HCT116 (cell line): ENCODE measurements around the gene AFAP1. TPM values are rescaled to one million over a fixed set of nuclear protein-coding genes. Genes with fewer than 3 reads are reported as not detected.

Experiments
- ATAC-seq: fragments of 200-7000 bp; cut with Tn5 transposase; 2 replicates; pipeline ENCODE4 v1.9.1; 2020; ENCODE audit warnings: mild to moderate bottlenecking, moderate library complexity
- BruUV-seq: library from RNA; stranded (reverse); fragments of 400-500 nt; replicated peaks from 2 replicates; lab custom pipeline; 2021; lab: Mats Ljungman, UMichigan
- CTCF ChIA-PET: fragments of 300-600 bp; sonication (Branson Sonifier 250); formaldehyde crosslinking; loops from one replicate; lab custom pipeline; 2021; ENCODE audit warnings: antibody characterized with exemption; lab: Charles Lee
- POLR2A ChIA-PET: fragments of 300-600, 350-600 bp; sonication (Branson Sonifier 250); formaldehyde crosslinking; loops from one replicate; lab custom pipeline; 2021; ENCODE audit warnings: antibody characterized with exemption; lab: Charles Lee
- RAD21 ChIA-PET, 2 experiments: fragments of 300-600 bp; sonication (Branson Sonifier 250); formaldehyde crosslinking; loops; one replicate each; lab custom pipeline; 2023; ENCODE audit warnings: low total read pairs in 2 of 2; ENCODE audit not compliant: uncharacterized antibody in 2 of 2, unreplicated experiment in 2 of 2, low non-redundant PET in 1 of 2; lab: Charles Lee
- DNase-seq: peaks from one replicate; pipeline ENCODE4 v3.0.0-alpha.2; 2010; ENCODE audit warnings: low read depth, low spot score
- H2AFZ ChIP-seq: fragments of 200-600 bp; shearing (Covaris generic), sonication (generic); 2 replicates; pipeline ENCODE4 v1.6.1; 2017; ENCODE audit warnings: low read depth, mixed run types, mixed read lengths, antibody characterized with exemption, low read length; ENCODE audit not compliant: poor library complexity, severe bottlenecking
- H3K27ac ChIP-seq: 2 replicates; pipeline ENCODE4 v1.5.1; 2012; ENCODE audit warnings: low read depth, low read length
- H3K27me3 ChIP-seq: fragments of 200-600 bp; sonication (generic); 2 replicates; pipeline ENCODE4 v1.6.1; 2016; ENCODE audit warnings: mixed run types, low read length, mixed read lengths; ENCODE audit not compliant: insufficient read depth
- H3K36me3 ChIP-seq, 2 experiments: fragments of 200-500 bp in 1 of 2; fragments of 200-600 bp in 1 of 2; sonication (Bioruptor generic) in 1 of 2; sonication (generic) in 1 of 2; 2 replicates each; pipeline versions ENCODE4 v1.5.1 to v1.6.1; 2014 to 2016; ENCODE audit warnings: low read length in 2 of 2, inconsistent platforms in 1 of 2, mixed read lengths in 1 of 2, mixed run types in 1 of 2; ENCODE audit not compliant: insufficient read depth in 2 of 2, control insufficient read depth in 1 of 2
- H3K4me1 ChIP-seq, 2 experiments: fragments of 200-600 bp in 1 of 2; sonication (generic) in 1 of 2; 2 replicates each; pipeline versions ENCODE4 v1.5.1 to v1.6.1; 2012 to 2017; ENCODE audit warnings: low read length in 2 of 2, inconsistent platforms in 1 of 2, mild to moderate bottlenecking in 1 of 2, mixed read lengths in 1 of 2, mixed run types in 1 of 2, moderate library complexity in 1 of 2; ENCODE audit not compliant: insufficient read depth in 2 of 2, control insufficient read depth in 1 of 2
- H3K4me2 ChIP-seq: fragments of 200-600 bp; sonication (generic); 2 replicates; pipeline ENCODE4 v1.6.1; 2017; ENCODE audit warnings: mixed run types, low read length, mixed read lengths
- H3K4me3 ChIP-seq, 2 experiments: fragments of 200-600 bp in 1 of 2; sonication (generic) in 1 of 2; replicated peaks in 1 of 2; 2 replicates each; pipeline ENCODE4 v1.5.1; 2011 to 2016; ENCODE audit warnings: low read length in 2 of 2, control low read depth in 1 of 2, low read depth in 1 of 2, mild to moderate bottlenecking in 1 of 2, mixed read lengths in 1 of 2, mixed run types in 1 of 2
- H3K79me2 ChIP-seq: fragments of 200-600 bp; sonication (generic); 2 replicates; pipeline ENCODE4 v1.6.1; 2017; ENCODE audit warnings: mild to moderate bottlenecking, mixed run types, low read length, moderate library complexity, mixed read lengths; ENCODE audit not compliant: insufficient read depth
- H3K9ac ChIP-seq: fragments of 200-600 bp; sonication (generic); 2 replicates; pipeline ENCODE4 v1.6.1; 2016; ENCODE audit warnings: low read length, mixed read lengths
- H3K9me2 ChIP-seq: fragments of 200-600 bp; sonication (generic), shearing (Covaris generic); 2 replicates; pipeline ENCODE4 v1.6.1; 2017; ENCODE audit warnings: mixed run types, mild to moderate bottlenecking, moderate library complexity; ENCODE audit not compliant: insufficient read depth
- H3K9me3 ChIP-seq, 2 experiments: fragments of 200-500 bp in 1 of 2; fragments of 200-600 bp in 1 of 2; sonication (Bioruptor generic) in 1 of 2; sonication (generic) in 1 of 2; 2 replicates each; pipeline ENCODE4 v1.6.1; 2014 to 2017; ENCODE audit warnings: low read length in 2 of 2, mixed read lengths in 2 of 2, inconsistent platforms in 1 of 2, low read depth in 1 of 2, mild to moderate bottlenecking in 1 of 2, mixed run types in 1 of 2, moderate library complexity in 1 of 2; ENCODE audit not compliant: control insufficient read depth in 1 of 2, insufficient read depth in 1 of 2
- H4K20me1 ChIP-seq: fragments of 200-600 bp; sonication (generic), shearing (Covaris generic); 2 replicates; pipeline ENCODE4 v1.6.1; 2017; ENCODE audit warnings: mixed run types, mild to moderate bottlenecking, moderate library complexity; ENCODE audit not compliant: insufficient read depth
- ATF3 ChIP-seq: IDR thresholded peaks from 2 replicates; pipeline ENCODE4 v1.6.1; 2012
- CBX3 ChIP-seq: IDR thresholded peaks from 2 replicates; pipeline ENCODE4 v1.6.1; 2012; ENCODE audit warnings: low read depth
- CEBPB ChIP-seq: IDR thresholded peaks from 2 replicates; pipeline ENCODE4 v1.6.1; 2012; ENCODE audit warnings: low read depth
- EZH2 ChIP-seq: fragments of 200-600 bp; sonication (generic); IDR thresholded peaks from 2 replicates; pipeline ENCODE4 v1.6.1; 2017; ENCODE audit warnings: antibody characterized with exemption, mixed run types
- FOSL1 ChIP-seq: IDR thresholded peaks from 2 replicates; pipeline ENCODE4 v1.6.1; 2012; ENCODE audit warnings: low read depth
- POLR2A ChIP-seq: IDR thresholded peaks from 2 replicates; pipeline ENCODE4 v1.7.0; 2011; ENCODE audit warnings: borderline replicate concordance; ENCODE audit not compliant: insufficient read depth, insufficient read length; ENCODE audit errors: extremely low read depth
- POLR2AphosphoS5 ChIP-seq: IDR thresholded peaks from 2 replicates; pipeline ENCODE4 v1.6.1; 2011; ENCODE audit warnings: mild to moderate bottlenecking, low read depth, low read length, moderate library complexity
- RAD21 ChIP-seq: IDR thresholded peaks from 2 replicates; pipeline ENCODE4 v1.6.1; 2012; ENCODE audit warnings: low read depth, mild to moderate bottlenecking
- SRF ChIP-seq: IDR thresholded peaks from 2 replicates; pipeline ENCODE4 v1.6.1; 2012; ENCODE audit warnings: low read depth
- YY1 ChIP-seq: IDR thresholded peaks from 2 replicates; pipeline ENCODE4 v1.6.1; 2011; ENCODE audit warnings: low read length, low read depth, moderate library complexity, mild to moderate bottlenecking; ENCODE audit not compliant: insufficient replicate concordance; ENCODE audit errors: extremely low read depth
- ZNF274 ChIP-seq: fragments of 200-500 bp; sonication (Bioruptor generic); IDR thresholded peaks from 2 replicates; pipeline ENCODE4 v1.6.1; 2014; ENCODE audit warnings: mild to moderate bottlenecking, low read depth, low read length, inconsistent platforms
- intact Hi-C: fragments of 100-400 bp; cut with micrococcal nuclease; formaldehyde crosslinking; loops from 2 replicates; pipeline ENCODE4 v1.10.0; 2022
- total RNA-seq: library from RNA; stranded (reverse); gene quantifications from one replicate; pipeline ENCODE4 v1.2.1, GENCODE V29; 2021; ENCODE audit not compliant: unreplicated experiment
- TF ChIP-seq, protein P1 (sequence below): IDR thresholded peaks from 2 replicates; pipeline ENCODE4 v1.6.1; 2012

The AFAP1 gene
- total RNA-seq, 1 experiment from 2014 or later = 19.4 TPM

DNA sequence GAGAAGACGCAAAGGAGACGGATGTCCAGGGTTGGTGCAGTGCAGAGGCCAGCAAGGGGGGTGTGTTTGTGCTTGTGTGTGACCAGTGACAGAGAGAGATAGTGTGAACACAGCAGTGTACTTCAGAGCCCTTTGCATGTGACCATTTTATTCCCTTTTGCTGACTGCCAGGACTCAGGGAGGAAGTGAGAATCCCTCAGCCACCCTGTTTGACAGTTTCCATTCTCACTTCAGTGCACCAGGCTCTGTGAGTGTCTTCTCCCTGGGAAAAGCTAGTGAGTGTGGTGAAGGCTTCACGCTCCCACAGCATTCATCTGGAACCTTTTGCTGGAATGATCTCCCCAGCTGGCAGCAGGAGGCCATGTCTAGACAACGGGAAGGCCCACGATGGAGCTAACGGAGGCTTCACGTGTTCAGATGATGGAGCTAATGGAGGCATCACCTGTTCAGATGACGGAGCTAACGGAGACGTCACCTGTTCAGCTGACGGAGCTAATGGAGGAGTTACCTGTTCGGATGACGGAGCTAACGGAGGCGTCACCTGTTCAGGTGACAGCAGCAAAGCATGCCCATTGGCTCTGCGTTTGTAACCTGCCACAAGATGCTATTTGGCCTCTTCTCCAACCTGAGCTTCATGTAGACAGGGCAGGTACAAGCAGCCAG is 195.4 kb downstream of the AFAP1 start:
- intact Hi-C loops = no loop called here
- TF ChIP-seq EZH2 = no peak
- TF ChIP-seq, protein P1, sequence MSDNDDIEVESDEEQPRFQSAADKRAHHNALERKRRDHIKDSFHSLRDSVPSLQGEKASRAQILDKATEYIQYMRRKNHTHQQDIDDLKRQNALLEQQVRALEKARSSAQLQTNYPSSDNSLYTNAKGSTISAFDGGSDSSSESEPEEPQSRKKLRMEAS = no peak
- TF ChIP-seq CBX3 = no peak
- TF ChIP-seq POLR2AphosphoS5 = no peak
- TF ChIP-seq RAD21 = no peak
- TF ChIP-seq ZNF274 = no peak
- no peak for TF ChIP-seq ATF3
- no peak for TF ChIP-seq FOSL1
- TF ChIP-seq YY1 = no peak
- TF ChIP-seq POLR2A = no peak
- TF ChIP-seq SRF = no peak
- TF ChIP-seq CEBPB = no peak
- ATAC-seq (no peak), DNase-seq (no peak)
- Histone ChIP-seq H3K9me2 (no peaks in the 10 kb centered on the region), H3K9me3 (no peaks in the 10 kb centered on the region), H3K4me2 (no peak overlapping the region), H3K27ac (no peak overlapping the region), H3K79me2 (no peaks in the 10 kb centered on the region), H3K4me3 (no peak overlapping the region), H3K9ac (no peak overlapping the region), H3K4me1 (peaks cover 0 to 9% of the 10 kb centered on the region in 2 experiments; a peak in 2 of 4 replicates), H3K36me3 (no peaks in the 10 kb centered on the region), H2AFZ (no peak overlapping the region), H4K20me1 (no peaks in the 10 kb centered on the region), H3K27me3 (no peaks in the 10 kb centered on the region)
- RAD21 ChIA-PET = no interaction called here
- no TSS peak for BruUV-seq
- CTCF ChIA-PET = no interaction called here
- POLR2A ChIA-PET = no interaction called here
